ENCODE results near the gene HOXC9. TPM values are rescaled to one million over a fixed set of nuclear protein-coding genes. Genes with fewer than 3 reads are reported as not detected.
"Not testable (repeated sequence)": the region's sequence is repeated elsewhere in the genome, so short reads cannot be mapped to it uniquely, and the experiment has no call there.

HOXC9 gene
- total RNA-seq, 1 donor, result not detected

DNA sequence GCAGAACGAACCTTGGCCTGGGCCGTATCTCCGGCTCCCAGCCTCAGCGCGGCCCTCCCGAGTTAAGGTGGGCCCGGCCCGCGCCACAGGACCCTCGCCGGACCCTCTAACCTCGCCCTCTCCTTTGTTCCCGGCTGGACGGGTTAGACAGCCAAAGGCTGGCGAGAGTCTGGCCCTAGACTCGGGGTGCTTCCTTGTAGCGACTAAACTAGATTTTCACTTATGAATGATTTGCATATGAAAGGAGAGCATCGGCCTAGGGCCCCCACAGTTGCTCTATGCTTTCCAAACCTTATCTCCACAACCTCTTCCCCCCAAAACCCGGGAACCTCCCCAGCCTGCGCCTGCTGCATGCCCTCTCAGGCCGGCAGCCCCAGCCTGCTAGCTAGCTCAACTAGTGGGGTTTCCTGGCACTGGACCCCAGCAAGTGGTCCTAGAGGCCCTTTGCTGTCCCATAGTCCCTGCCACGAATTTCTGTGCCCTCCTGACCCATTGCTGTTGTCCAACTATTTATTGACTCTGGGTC is 34.9 kb downstream of the HOXC9 start:
- Histone ChIP-seq H3K9me3 (ENCODE audit: low read depth, low read length) (no peaks in the 10 kb centered on the region), H3K4me1 (ENCODE audit: insufficient read depth, low read length) (peaks cover 12% of the 10 kb centered on the region), H3K27me3 (ENCODE audit: insufficient read depth, low read length) (peaks cover 97% of the 10 kb centered on the region), H3K4me3 (ENCODE audit: low read length) (no peak overlapping the region)

DNA sequence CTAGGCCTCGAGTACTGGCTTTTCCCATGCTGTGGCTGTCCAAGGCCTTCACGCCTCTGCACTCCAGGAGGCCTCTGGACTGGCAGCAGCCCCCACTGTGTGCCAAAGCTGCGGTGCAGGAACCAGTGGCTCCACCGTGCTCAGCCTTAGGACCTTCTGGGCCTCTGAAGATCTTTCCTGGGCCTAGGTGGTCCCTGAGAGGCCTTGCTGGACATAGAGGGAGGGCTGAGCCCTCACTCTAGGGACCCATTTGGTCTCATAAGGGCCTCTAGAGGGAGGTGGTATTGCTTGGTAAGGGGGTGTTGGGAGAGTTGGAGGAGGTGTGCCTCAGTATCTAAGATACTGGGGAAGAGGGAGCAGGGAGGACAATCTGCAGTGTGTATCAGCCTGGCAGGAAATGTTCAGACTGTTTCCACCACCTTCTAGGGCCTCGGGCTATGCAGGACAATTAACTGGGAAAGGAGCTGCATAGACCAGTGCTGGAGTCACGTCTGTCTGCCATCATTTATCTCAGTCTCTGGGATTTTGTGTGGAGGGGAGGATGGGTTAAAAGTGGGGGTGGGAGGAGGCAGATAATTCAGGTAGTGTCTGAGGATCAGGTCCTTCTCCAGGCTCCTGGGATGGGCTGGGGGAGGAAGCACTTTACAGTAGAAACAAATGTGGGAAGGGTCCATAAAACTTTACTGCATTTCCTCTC is 35.8 kb downstream of the HOXC9 start:
- Histone ChIP-seq H3K4me3 (ENCODE audit: low read length) (no peak overlapping the region), H3K4me1 (ENCODE audit: insufficient read depth, low read length) (peaks cover 12% of the 10 kb centered on the region), H3K27me3 (ENCODE audit: insufficient read depth, low read length) (peaks cover 98% of the 10 kb centered on the region), H3K9me3 (ENCODE audit: low read depth, low read length) (no peaks in the 10 kb centered on the region)

DNA sequence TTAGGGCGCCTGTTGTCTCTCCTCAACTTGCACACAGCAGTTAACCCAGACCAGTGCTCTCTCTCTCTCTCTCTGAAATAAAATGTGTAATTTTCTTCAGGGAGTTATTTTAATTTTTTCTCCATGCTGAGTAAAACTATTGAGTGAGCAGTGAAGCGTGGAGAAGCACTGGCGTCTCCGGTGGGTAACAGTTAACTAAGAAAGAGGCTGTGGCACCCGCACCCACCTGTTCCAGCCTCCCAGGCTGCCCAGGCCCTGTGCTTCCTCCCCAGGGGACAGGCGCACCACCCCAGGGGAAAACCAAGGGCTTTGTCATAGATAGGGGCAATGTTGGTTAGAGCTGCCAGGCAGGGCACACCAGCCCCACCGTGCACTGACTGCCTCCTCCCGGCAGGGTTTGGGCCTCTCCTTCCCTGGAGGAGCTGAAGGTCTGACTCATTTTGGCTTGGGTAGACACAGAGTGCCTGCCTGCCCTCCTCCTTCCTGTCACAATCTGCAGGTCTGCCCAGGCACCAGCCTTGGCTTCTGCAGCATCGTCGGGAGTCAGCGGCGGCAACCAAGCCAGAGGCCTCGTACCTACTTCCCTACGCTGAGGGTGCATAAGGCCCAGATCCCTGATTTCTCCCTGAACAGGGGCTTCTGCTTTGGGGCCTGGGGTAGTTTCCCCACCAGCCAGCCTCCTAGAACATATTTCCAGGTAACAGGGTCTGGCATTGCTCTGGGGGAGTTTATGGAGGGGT is 36.8 kb downstream of the HOXC9 start:
- Histone ChIP-seq H3K9me3 (ENCODE audit: low read depth, low read length) (no peaks in the 10 kb centered on the region), H3K4me1 (ENCODE audit: insufficient read depth, low read length) (peaks cover 12% of the 10 kb centered on the region), H3K27me3 (ENCODE audit: insufficient read depth, low read length) (peaks cover 97% of the 10 kb centered on the region), H3K4me3 (ENCODE audit: low read length) (no peak overlapping the region)

DNA sequence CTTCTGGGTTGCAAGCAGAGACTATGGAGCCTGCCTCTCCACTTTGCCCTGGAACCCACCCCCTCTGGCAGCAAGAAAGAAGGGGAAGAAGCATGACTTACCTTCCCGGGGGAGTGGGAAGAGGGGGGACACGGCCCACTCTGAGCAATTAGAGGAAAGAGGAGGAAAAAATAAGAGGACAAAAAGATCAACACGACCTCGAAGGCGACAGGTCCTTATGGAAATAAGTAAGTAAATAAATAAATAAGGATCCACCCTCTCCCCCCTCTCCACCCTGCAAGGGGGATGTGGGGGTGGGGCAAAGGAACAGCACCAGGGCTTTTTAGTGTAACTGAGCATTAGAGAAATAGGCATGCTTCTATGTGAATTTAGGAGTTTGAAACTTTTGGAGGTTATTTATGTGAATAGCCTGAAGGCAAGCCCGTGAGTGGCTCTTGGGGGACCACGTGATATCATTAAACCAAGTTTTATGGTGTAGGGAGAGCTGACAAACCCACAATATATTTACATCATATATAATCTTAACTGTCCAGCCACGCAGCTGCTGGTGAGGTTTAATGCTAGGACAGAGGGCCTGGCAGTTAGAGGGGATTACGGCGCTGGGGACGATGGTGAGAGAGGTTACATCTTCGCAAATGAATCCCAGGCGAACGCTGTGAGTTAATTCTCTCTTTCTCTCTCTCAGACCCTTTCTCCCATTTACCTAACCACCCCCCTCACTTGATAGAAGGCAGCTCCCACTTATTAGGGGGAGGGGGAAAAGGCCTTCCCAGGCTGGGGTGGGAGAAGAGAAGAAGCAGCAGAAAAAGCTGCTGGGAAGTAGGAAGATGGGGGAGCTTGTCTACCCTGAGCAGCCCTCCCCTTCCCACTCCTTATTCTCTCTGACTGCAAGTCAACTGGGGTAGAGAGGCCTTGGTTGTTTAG is 37.7 kb downstream of the HOXC9 start:
- Histone ChIP-seq H3K4me3 (ENCODE audit: low read length) (no peak overlapping the region), H3K27me3 (ENCODE audit: insufficient read depth, low read length) (peaks cover 96% of the 10 kb centered on the region), H3K4me1 (ENCODE audit: insufficient read depth, low read length) (peaks cover 12% of the 10 kb centered on the region), H3K9me3 (ENCODE audit: low read depth, low read length) (no peaks in the 10 kb centered on the region)

DNA sequence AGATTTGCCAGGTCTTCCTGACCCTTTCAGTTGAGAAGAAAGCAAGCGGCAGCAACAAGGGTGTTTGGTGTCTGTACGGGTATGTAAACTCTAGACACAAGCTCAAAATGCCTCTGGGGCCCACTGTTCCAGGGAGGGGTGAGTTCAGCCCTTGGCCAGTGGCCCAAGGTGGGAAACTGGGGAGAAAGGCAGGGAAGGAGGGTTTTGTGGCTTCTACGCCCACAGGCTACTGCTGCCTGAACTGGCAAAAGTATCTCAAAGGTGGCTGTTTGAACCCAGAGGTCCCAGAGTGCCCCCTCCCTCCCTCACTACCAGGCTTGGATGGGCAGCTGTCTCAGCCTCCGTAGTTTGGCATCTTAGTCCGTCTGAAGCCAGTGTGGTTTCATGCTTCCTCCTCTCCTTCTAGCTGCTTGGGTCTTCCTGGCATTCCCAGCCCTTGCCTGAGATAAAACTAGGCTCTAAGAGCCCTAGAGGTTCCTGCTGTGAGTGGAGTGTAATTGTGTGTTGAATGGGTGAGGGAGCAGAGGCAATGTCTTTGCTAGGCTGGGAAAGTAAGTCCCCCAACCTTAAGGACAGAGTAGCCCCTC is 38.4 kb downstream of the HOXC9 start:
- Histone ChIP-seq H3K9me3 (ENCODE audit: low read depth, low read length) (no peaks in the 10 kb centered on the region), H3K4me3 (ENCODE audit: low read length) (no peak overlapping the region), H3K27me3 (ENCODE audit: insufficient read depth, low read length) (peaks cover 96% of the 10 kb centered on the region), H3K4me1 (ENCODE audit: insufficient read depth, low read length) (peaks cover 8% of the 10 kb centered on the region)

DNA sequence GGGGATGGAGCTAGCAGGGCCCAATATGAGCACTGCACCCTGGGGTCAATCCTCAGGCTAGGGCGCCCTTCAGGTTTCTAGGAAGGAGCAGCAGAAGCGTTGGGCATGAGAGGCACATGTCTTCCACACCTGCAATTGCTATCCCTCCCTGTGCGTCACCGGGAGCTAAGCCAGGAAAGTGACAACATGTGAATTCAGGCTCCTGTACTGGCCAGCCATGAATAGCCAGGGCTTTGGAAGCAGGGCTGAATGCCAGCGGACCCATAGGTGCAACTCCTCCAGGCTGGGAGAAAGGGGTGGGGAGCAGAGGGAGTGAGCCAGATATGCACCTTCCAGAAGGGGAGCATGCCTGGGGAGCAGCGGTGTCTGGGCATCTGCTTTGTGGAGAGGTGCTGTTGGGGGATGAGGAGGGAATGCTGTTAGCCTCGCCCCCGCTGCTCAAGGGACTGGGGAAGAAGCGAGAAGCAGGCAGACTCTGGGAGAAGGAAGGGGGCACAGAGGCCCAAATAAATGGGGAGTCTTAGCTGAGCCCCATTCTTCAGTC is 39.0 kb downstream of the HOXC9 start:
- peaks cover 98% of the 10 kb centered on the region for H3K27me3 ChIP-seq (ENCODE audit: insufficient read depth, low read length)

DNA sequence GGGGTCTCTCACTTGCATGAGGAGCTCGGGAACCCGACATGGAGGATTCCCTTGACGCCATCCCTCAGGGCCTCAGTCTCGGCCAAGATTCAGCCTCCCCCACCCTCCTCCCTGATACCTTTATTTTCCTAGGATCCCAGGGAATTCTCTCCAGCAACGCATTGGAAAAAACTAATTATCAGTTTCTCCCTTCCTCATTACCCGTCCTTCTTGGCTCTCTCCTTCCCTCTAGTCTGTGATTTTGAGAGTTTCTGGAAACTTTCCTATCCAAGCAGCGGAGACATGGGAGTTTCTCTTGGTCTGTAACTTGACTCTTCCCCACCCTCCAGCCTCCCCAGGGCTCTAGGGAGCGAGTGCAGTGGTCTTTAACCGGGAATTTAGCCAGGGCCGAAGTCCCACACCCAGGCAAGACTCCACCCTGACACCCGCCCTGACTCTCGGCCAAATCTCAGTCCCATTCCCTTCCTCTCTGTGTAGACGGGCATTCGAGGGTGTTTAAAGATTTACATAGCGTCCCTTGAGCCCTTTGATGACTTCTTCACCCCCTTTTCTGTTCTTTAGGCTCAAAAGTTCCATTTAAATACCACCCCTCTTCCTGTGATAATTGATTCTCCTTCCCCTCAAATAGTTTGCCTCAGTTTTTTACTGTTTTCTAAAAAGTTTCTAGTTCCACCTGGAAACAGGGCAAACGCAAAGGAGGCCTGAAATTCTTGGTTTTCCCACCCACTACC is 39.6 kb downstream of the HOXC9 start:
- H3K4me3 ChIP-seq (ENCODE audit: low read length), result no peak overlapping the region
- no peaks in the 10 kb centered on the region for H3K9me3 ChIP-seq (ENCODE audit: low read depth, low read length)
- H3K4me1 ChIP-seq (ENCODE audit: insufficient read depth, low read length), result no peaks in the 10 kb centered on the region
- peaks cover 98% of the 10 kb centered on the region for H3K27me3 ChIP-seq (ENCODE audit: insufficient read depth, low read length)

More for the DNA sequence above, 39.0 kb downstream of the HOXC9 start:
- no peak overlapping the region for H3K4me3 ChIP-seq (ENCODE audit: low read length)
- H3K9me3 ChIP-seq (ENCODE audit: low read depth, low read length), result no peaks in the 10 kb centered on the region
- H3K4me1 ChIP-seq (ENCODE audit: insufficient read depth, low read length), result peaks cover 5% of the 10 kb centered on the region

DNA sequence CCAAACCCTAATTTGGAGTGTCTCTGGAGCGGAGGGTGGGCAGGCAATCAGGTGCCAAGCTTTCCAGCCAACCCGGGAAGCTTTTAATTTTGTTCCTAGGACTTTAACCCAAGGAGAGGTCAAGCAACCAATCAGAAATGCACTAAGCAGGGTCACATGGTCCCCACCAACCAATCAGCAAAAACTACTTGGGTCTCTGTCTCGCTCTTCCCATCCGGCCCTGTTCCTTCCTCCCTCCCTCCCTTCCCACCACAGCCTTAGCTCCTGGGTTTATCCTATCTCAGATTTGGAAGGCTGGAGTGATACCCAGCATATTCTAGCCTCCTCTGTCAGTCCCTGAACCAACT is 40.2 kb downstream of the HOXC9 start:
- H3K4me3 ChIP-seq (ENCODE audit: low read length), result no peak overlapping the region
- H3K4me1 ChIP-seq (ENCODE audit: insufficient read depth, low read length), result no peaks in the 10 kb centered on the region
- H3K9me3 ChIP-seq (ENCODE audit: low read depth, low read length), result no peaks in the 10 kb centered on the region
- peaks cover 98% of the 10 kb centered on the region for H3K27me3 ChIP-seq (ENCODE audit: insufficient read depth, low read length)

DNA sequence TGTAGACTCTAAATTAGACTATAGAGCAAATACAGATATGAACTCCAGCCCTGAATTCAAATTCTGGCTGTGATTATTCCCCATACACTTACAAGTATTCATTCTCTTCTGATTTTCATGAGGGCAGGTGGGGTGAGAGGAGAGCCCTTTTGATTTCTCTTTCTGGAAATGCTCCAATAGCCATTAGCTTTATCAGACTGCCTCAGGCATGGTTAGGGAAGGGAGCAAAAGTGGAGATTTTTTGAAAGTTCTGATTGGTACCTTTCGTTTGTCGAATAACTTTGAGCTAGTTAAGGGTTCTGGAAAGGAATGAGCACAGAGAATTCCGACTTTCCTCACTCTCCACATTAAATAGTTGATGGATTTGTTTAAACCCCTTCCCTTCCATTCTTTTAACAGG is 40.7 kb downstream of the HOXC9 start:
- H3K4me1 ChIP-seq (ENCODE audit: insufficient read depth, low read length), result no peaks in the 10 kb centered on the region
- H3K9me3 ChIP-seq (ENCODE audit: low read depth, low read length), result no peaks in the 10 kb centered on the region
- no peak overlapping the region for H3K4me3 ChIP-seq (ENCODE audit: low read length)
- peaks cover 98% of the 10 kb centered on the region for H3K27me3 ChIP-seq (ENCODE audit: insufficient read depth, low read length)

DNA sequence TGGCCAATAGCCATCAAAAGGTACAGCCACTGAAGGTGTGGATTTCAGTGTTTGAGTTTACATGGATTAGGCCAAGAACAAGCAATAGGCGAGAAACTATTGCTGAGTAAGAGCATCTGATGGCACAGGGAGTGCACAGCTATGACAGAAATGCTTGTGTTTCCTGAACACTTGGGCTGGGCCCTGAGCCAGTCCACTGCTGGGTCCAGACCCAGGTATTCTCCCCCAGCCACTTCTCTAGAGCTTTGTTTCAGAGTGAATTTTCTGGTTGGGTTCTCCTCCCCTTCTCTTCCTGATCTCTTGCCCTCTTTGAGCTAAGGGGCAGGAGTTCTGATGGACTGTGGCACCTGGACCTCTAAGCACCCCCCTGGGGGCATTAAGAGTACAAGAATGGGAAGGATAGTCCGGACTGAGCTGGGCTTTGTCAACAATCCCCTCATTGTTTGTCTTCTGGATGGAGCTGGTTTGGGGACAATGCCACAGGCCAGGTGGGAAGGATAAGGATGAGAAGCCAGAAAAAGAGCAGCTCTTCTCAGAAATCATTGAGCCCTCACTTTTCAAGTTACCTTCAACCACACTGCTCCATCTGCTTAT is 41.2 kb downstream of the HOXC9 start:
- no peak overlapping the region for H3K4me3 ChIP-seq (ENCODE audit: low read length)
- peaks cover 98% of the 10 kb centered on the region for H3K27me3 ChIP-seq (ENCODE audit: insufficient read depth, low read length)
- H3K4me1 ChIP-seq (ENCODE audit: insufficient read depth, low read length), result no peaks in the 10 kb centered on the region
- H3K9me3 ChIP-seq (ENCODE audit: low read depth, low read length), result no peaks in the 10 kb centered on the region

DNA sequence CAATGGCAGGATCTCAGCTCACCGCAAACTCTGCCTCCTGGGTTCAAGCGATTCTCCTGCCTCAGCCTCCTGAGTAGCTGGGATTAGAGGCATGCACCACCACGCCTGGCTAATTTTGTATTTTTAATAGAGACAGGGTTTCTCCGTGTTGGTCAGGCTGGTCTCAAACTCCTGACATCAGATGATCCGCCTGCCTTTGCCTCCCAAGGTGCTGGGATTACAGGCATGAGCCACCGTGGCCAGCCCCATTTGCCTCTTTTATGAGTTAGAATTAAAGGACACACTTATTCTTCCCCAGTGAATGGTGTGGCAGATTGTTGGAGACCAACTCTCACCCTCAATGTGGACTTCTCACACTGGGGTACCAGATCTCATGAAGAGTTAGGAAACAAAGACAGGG is 42.1 kb downstream of the HOXC9 start:
- H3K27me3 ChIP-seq (ENCODE audit: insufficient read depth, low read length), result peaks cover 98% of the 10 kb centered on the region
- not testable (repeated sequence) for H3K4me3 ChIP-seq (ENCODE audit: low read length); H3K4me1 ChIP-seq (ENCODE audit: insufficient read depth, low read length); H3K9me3 ChIP-seq (ENCODE audit: low read depth, low read length)

DNA sequence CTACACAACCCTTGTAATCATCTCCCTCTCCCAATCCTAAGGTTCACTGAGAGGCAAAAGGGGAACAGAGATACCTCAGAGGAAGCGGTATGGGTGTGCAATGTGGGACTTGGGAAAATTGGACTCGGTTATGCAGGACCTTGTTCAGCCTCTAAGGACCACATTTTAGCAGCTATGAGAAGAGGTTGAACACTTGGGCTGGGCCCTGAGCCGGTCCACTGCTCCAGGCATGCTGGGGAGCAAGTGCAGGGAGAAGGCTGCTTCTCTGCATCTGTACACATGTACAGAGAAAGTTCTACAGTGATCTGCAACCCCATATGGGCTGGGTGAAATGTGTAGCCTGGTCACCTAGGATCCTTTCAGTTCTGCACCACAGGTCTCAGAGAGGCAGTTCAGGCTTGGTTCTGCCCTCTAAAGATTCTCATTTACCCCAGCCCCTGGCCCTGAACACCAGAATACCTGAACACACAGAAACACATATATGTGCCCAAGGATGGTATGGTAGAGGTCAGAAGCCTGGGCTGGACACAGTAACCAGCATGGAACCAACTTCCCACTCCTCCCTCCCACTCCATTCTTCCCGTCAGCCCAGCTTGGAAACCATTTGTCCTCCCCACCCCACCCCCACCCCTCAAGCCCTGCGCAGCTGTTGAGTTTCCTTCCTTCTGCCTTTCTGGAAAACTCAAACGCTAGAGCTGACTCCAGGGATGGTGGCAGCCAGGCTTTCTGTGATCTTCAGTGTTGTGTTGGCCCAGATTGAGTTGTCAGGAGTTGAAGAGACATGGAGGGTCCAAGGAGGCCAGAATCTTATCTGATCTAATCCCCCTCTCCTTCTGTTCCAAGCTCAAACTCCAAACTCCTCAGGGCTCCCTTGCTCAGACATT is 43.3 kb downstream of the HOXC9 start:
- peaks cover 10% of the 10 kb centered on the region for H3K4me1 ChIP-seq (ENCODE audit: insufficient read depth, low read length)
- H3K27me3 ChIP-seq (ENCODE audit: insufficient read depth, low read length), result peaks cover 98% of the 10 kb centered on the region
- no peak overlapping the region for H3K4me3 ChIP-seq (ENCODE audit: low read length)
- H3K9me3 ChIP-seq (ENCODE audit: low read depth, low read length), result no peaks in the 10 kb centered on the region

Data from mononuclear cell (primary cell).